Inferior parietal cortex (tissue), 1 donor: ENCODE data around the gene SAPCD1.

ENCODE experiments used
- DNase-seq: peaks from one replicate; pipeline ENCODE4 v3.0.0-alpha.2; 2016; ENCODE audit errors: extremely low spot score

SAPCD1 gene

GRCh38 chr6:31762356-31762755 lies at the start of gene SAPCD1:
Gene SAPCD1, plus strand, starts transcription at chr6:31762656. Its CDS starts 399 bp downstream, at chr6:31763055.
- no peak for DNase-seq

GRCh38 chr6:31713465-31713864 lies 49.0 kb upstream of the SAPCD1 start:
- DNase-seq: no peak

GRCh38 chr6:31713991-31714684 lies 48.3 kb upstream of the SAPCD1 start:
- no peak for DNase-seq

- DNase-seq: no peak
Observed at GRCh38 chr6:31715022-31715958, 47.2 kb upstream of the SAPCD1 start, which contains the start of gene LY6G6D. Gene LY6G6D, plus strand, starts transcription at chr6:31715348. Its CDS starts 8 bp downstream, at chr6:31715356.

GRCh38 chr6:31717499-31718222 lies 44.8 kb upstream of the SAPCD1 start:
- DNase-seq: no peak

GRCh38 chr6:31718265-31718664 lies 44.2 kb upstream of the SAPCD1 start:
- no peak for DNase-seq

GRCh38 chr6:31719001-31719400 lies 43.5 kb upstream of the SAPCD1 start:
- no peak for DNase-seq

GRCh38 chr6:31720196-31720770 lies 42.2 kb upstream of the SAPCD1 start:
- no peak for DNase-seq

- DNase-seq: no peak
Observed at GRCh38 chr6:31721351-31722020, 41.0 kb upstream of the SAPCD1 start, which contains the start of gene LY6G6C. Gene LY6G6C, minus strand, starts transcription at chr6:31721746. Its CDS starts 67 bp downstream, at chr6:31721679.

GRCh38 chr6:31722173-31722572 lies 40.3 kb upstream of the SAPCD1 start:
- DNase-seq: no peak

- DNase-seq: no peak
Observed at GRCh38 chr6:31723245-31723979, 39.0 kb upstream of the SAPCD1 start, which contains the start of gene MPIG6B. Gene MPIG6B, plus strand, starts transcription at chr6:31723373. Its CDS starts 11 bp downstream, at chr6:31723384.

- no peak for DNase-seq
Observed at GRCh38 chr6:31723980-31724691, 38.3 kb upstream of the SAPCD1 start.

GRCh38 chr6:31725502-31726350 lies 36.7 kb upstream of the SAPCD1 start:
- no peak for DNase-seq

GRCh38 chr6:31727034-31727716 lies 35.3 kb upstream of the SAPCD1 start:
- no peak for DNase-seq

- no peak for DNase-seq
Observed at GRCh38 chr6:31727717-31728671, 34.5 kb upstream of the SAPCD1 start.

GRCh38 chr6:31728767-31729514 lies 33.5 kb upstream of the SAPCD1 start, which contains the start of gene DDAH2:
Gene DDAH2, minus strand, starts transcription at chr6:31729299. Its CDS starts 138 bp downstream, at chr6:31729161.
- no peak for DNase-seq
